HG02623 (cell line): ENCODE measurements around the gene CCDC88C.
A peak's percentile ranks its signal among the peaks of the same experiment; 100 is the strongest.
"Not testable (repeated sequence)": the region's sequence is repeated elsewhere in the genome, so short reads cannot be mapped to it uniquely, and the experiment has no call there.

ENCODE experiments used
- ATAC-seq: cut with Tn5 transposase; IDR thresholded peaks from one replicate; pipeline ENCODE4 v1.9.1; 2021; ENCODE audit warnings: moderate library complexity; ENCODE audit not compliant: unreplicated experiment

The CCDC88C gene

GRCh38 chr14:91253795-91254323, 163.8 kb downstream of the CCDC88C start:
- ATAC-seq = no peak

GRCh38 chr14:91252871-91253794, 164.5 kb downstream of the CCDC88C start:
- no peak for ATAC-seq

- no peak for ATAC-seq
Observed at GRCh38 chr14:91250912-91251311, 166.7 kb downstream of the CCDC88C start.

GRCh38 chr14:91249841-91250616, 167.6 kb downstream of the CCDC88C start:
- ATAC-seq = peak; percentile 73

- ATAC-seq = no peak
Observed at GRCh38 chr14:91246051-91246852, 171.4 kb downstream of the CCDC88C start.

GRCh38 chr14:91245616-91246015, 172.0 kb downstream of the CCDC88C start:
- not testable (repeated sequence) for ATAC-seq

- ATAC-seq = no peak
Observed at GRCh38 chr14:91245029-91245428, 172.6 kb downstream of the CCDC88C start.

- ATAC-seq = no peak
Observed at GRCh38 chr14:91244501-91244901, 173.1 kb downstream of the CCDC88C start, which contains the start of gene GPR68. Gene GPR68, minus strand, starts transcription at chr14:91244704. Its CDS starts 9,654 bp downstream, at chr14:91235050.

- no peak for ATAC-seq
Observed at GRCh38 chr14:91243074-91243471, 174.5 kb downstream of the CCDC88C start.

- no peak for ATAC-seq
Observed at GRCh38 chr14:91242635-91243034, 175.0 kb downstream of the CCDC88C start.

GRCh38 chr14:91241863-91242262, 175.8 kb downstream of the CCDC88C start:
- peak; percentile 56 for ATAC-seq

GRCh38 chr14:91238661-91239060, 179.0 kb downstream of the CCDC88C start:
- ATAC-seq = no peak

GRCh38 chr14:91238085-91238484, 179.5 kb downstream of the CCDC88C start:
- no peak for ATAC-seq

GRCh38 chr14:91237219-91237618, 180.4 kb downstream of the CCDC88C start:
- no peak for ATAC-seq

GRCh38 chr14:91235841-91236240, 181.8 kb downstream of the CCDC88C start:
- no peak for ATAC-seq

- ATAC-seq = no peak
Observed at GRCh38 chr14:91234791-91235114, 182.9 kb downstream of the CCDC88C start.

GRCh38 chr14:91233936-91234790, 183.5 kb downstream of the CCDC88C start:
- ATAC-seq = no peak

- ATAC-seq = no peak
Observed at GRCh38 chr14:91232603-91233002, 185.0 kb downstream of the CCDC88C start.

GRCh38 chr14:91232052-91232451, 185.6 kb downstream of the CCDC88C start:
- no peak for ATAC-seq

- ATAC-seq = no peak
Observed at GRCh38 chr14:91231446-91231845, 186.2 kb downstream of the CCDC88C start.
